NCI-H1436 treated with DMSO at 0.1 percent for 48 hours (cell line): ENCODE measurements around the gene BPIFB1.

Experiments used
- DNase-seq: peaks from one replicate; lab custom pipeline; 2025; lab: John Stamatoyannopoulos, UW

BPIFB1 gene

GRCh38 chr20:33298391-33298790 is 15.4 kb downstream of the BPIFB1 start:
- DNase-seq, result no peak

DNA sequence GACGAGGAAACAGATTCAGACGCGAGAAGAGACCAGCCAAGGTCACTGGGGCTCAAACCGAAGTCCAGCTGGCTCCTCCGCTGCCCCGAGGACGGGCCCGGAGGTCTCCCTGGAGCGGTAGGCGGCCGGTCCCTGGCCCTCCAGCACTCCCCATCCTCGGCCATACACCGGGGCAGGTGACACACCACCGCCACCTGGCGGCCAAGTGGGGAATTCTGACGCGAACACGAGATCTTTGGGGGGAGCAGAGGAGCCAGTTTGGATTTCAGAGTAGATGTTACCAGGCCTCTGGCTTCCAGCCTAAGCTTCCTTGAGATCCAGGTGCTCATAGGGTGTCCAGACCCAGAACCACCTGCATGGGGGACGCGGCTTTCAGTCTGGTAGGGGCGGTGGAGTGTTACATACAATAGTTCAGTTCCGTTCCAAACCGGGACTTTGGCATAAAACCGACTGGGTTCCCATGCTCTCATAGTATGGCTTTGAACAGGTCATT is 16.1 kb downstream of the BPIFB1 start:
- DNase-seq, result no peak

DNA sequence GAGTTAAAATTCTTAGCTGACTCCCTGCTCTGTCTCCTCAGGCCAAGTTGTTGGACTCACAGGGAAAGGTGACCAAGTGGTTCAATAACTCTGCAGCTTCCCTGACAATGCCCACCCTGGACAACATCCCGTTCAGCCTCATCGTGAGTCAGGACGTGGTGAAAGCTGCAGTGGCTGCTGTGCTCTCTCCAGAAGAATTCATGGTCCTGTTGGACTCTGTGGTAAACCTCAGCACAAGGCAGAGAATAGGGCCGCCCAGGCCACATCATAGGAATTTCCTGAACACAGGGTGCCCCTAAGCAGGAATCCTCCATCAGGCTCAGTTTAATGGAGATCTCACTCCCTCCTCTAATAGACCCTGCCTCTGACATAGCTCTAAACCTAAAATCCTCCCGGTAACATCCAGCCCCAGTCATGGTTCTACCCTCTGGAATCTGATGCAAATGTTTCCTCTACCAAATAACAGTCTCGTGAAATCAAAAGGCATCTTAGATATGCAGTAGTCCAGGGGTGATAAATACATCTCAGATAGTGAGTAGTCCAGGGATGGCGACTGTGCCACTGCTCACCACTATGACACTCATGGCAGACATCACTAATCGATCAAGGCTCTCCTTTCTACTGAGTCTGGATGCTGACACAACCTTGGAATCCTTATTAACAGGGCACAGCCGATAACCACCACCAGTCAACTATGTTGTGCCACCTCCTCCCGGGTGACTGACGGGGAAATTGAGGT is 18.3 kb downstream of the BPIFB1 start:
- no peak for DNase-seq

DNA sequence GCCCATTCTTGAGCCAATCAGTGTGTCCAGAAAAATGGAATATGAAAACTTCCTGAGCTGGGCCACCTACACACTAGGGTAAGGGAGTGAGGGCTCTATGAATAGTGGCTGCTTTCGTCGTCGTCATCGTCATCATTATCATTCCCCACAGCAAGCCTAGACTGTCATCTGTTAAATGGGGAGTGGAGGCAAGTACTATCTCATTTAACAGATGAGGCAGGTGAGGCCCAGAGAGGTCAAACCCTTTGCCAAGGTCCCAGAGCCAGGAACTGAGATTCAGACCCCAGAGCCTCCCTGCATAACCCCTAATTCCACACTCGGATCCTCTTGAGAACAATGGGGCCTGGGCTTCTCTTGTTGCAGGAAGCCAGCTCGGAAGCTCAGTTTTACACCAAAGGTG is 20.6 kb downstream of the BPIFB1 start:
- no peak for DNase-seq

GRCh38 chr20:33304046-33304445 is 21.0 kb downstream of the BPIFB1 start:
- no peak for DNase-seq

DNA sequence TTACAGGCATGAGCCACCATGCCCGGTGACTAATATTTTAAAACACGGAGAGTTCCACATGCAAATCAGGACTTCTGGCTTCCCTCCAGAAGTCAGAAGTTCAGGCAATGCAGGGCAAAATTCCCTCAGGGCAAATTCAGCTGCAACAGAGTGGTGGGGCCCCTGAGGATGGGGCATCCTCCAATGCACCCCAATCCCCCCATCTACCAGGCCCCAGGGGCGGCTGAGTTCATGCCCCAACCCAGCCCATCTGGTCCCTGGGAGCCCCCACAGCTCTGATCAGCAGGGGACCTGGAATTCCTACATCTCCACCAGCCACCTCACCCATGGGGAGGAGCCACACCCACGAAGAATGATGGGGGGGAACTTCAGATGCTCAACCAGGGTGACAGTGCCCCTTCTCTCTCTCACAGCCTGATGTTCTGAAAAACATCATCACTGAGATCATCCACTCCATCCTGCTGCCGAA is 22.6 kb downstream of the BPIFB1 start:
- no peak for DNase-seq

DNA sequence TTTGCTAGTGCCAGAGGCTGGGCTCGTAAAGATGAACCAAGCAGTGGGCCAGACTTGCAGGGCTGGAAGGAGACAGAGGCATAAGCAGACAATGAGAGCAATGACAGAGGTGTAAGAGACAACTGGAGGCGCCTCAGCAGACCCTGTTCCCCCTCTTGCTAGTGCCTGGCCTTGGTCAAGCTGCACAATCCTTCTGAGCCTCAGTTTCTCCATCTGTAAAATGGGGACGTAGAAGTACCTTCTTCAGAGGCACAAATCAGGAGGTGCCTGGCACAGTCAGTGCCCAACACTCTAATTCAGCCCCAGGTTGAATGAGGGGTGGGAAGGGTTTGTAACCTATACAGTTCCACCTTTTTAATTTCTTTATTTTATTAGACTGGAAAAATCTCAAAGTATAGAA is 23.2 kb downstream of the BPIFB1 start:
- no peak for DNase-seq

GRCh38 chr20:33306807-33307206 is 23.8 kb downstream of the BPIFB1 start:
- DNase-seq, result no peak

- DNase-seq, result no peak
These were observed 25.7 kb downstream of the BPIFB1 start for GRCh38 chr20:33308668-33309067.

DNA sequence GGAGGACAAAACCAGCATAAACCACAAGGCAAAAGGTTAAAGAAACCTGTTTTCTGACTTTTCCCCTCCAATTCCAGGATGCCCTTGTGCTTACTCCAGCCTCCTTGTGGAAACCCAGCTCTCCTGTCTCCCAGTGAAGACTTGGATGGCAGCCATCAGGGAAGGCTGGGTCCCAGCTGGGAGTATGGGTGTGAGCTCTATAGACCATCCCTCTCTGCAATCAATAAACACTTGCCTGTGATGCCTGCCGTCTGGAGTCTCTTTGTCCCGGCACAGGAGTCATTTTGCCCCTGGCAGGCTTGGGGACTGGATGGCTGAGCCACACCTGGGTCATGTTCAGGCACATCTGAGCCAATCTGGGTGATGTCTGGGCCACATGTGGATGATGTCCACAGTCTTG is 26.6 kb downstream of the BPIFB1 start:
- no peak for DNase-seq

DNA sequence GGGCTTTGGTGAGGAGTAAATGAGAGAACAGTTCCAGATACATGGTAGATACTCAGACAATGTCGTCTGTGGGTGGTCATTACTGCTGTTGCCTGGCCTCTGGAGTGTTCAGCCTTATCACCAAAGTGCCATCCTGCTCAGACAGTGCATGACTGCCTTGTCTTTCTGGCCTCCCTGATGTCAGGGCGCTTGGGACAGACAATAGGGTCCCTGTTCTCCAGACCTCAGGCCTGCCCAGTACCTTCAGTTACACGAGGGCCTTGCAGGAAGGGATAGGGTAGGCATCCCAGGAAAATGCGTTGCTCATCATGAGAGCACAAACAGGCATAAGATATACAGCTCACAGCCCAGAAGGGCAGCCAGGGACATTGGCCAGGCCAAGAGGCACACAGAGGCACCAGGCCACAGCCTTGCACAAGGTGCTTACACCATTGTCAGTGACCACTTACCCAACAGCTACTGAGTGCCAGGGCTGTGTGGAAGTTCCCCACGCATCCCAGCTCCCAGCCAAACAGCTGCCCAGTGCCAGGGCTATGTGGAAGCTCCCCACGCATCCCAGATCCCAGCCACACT is 27.4 kb downstream of the BPIFB1 start:
- no peak for DNase-seq

- no peak for DNase-seq
These were observed 28.0 kb downstream of the BPIFB1 start for GRCh38 chr20:33311011-33311410.

- no peak for DNase-seq
These were observed 29.0 kb downstream of the BPIFB1 start for GRCh38 chr20:33311996-33312395.

DNA sequence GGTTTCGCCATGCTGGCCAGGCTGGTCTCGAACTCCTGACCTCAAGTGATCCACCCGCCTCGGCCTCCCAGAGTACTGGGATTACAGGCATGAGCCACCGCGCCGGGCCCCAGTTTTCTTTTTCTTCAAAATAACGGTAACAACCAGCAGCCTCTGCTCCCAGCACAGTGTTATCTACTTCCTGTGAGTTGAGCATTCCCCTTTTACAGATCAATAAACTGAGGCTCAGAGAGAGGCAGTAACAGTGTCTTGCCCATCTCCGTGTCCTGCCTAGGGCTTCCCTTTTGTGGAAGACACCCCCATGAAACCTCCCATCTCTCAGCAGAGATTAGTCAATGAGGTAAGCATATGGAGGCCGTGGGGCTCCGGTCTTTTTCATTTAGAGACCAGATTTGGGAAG is 29.6 kb downstream of the BPIFB1 start:
- no peak for DNase-seq

- no peak for DNase-seq
These were observed 30.8 kb downstream of the BPIFB1 start for GRCh38 chr20:33313686-33314314.

- DNase-seq, result no peak
These were observed 33.3 kb downstream of the BPIFB1 start for GRCh38 chr20:33316343-33316742.

DNA sequence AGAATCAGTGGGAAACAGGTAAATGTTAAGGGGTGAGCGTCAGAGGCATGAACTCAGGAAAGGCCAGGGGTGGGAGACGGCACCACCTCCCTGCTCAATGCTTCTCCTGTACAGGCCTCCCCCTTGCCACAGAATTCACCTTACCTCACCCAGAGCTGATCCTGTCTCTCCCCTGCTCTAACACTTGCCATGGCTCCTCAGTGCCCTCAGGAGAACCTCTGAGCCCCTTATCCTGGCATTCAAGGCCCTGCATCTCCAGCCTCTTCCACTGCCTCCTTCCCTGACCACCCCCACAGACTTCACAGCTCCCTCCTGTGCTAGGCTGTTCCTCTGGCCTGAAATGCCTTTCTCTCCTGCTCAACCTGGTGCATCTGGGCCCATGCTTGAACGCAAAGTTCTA is 33.9 kb downstream of the BPIFB1 start:
- no peak for DNase-seq

DNA sequence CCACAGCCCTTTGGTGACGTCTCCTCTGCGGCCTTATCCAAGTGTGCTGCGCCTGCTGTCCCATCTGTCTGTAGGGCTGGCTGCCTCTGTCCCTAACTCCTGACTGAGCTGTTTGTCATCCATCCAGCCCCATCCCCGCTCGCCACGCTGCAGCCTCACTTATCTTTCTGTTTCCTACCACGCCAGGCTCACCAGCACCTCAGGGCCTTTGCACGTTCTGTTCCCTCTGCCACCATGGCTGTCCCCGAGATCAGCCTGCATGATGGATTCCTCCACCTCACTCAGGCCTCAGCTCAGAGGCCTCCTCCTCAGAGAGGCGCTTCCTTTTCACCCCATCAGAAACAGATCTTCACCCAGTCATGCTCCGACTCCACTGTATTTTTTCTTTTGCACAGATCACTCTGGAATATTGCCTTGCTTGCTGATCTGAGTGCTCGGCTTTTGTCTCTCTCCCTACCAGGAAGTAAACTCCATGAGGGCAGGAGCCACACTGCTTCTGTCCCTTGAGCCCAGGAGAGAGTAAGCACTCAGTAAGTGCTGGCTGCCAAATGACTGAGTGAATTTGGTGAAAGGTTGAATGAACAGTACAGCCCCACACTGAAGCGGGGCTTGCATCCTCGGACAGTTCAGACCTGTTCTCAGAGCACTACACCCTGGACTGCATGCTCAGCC is 34.5 kb downstream of the BPIFB1 start:
- DNase-seq, result no peak

DNA sequence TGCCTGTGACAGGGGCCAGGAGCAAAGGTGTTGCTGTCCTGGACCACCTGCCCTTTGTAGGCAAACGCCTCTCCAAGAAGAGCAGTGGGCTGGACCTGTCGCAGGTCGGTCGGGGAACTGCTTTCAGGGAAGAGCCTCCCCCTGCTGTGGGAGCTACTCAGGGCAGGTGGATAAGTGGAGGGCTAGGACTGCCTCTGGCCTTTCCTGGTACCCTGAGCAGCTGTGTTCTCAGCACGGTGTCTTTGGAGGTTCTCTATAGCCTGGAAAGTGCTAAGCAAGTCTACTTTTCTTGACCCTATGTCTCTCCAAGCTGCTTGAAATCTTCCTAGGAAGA is 35.0 kb downstream of the BPIFB1 start:
- DNase-seq, result no peak

DNA sequence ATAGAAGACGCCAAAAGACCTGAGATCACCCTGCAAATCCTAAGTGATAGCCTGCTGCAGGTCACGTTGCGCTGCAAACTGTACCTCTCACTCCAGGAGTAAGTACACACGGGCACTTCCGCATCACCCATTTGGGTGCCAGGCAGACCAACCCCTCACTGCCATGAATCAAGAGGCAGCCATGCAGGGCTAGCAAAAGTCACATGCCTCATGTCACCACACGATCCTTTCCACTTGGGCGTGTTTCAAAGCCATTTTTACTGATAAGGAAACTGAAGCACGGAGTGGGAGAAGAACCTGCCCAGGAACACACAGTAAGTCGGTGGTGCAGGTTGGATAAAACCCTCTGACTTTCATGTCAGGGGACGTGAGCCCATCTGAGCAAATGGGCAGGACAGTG is 37.0 kb downstream of the BPIFB1 start:
- DNase-seq, result no peak

DNA sequence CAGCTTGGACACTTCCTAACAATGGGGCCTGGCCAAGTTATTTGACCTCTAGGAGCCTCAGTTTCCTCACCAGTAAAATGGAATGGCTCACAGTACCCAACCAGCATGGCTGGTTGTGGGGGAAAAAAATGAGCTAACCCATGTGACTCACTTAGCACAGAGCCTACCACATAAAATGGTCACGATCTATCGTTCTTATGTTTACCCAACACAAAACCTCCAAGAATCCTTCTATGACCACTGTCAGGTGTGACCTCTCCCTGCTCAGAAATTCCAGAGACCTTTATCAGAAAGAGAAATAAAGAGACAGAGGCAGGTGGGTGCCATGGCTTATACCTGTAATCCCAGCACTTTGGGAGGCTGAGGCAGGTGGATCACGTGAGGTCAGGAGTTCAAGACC is 39.4 kb downstream of the BPIFB1 start:
- DNase-seq, result no peak

DNA sequence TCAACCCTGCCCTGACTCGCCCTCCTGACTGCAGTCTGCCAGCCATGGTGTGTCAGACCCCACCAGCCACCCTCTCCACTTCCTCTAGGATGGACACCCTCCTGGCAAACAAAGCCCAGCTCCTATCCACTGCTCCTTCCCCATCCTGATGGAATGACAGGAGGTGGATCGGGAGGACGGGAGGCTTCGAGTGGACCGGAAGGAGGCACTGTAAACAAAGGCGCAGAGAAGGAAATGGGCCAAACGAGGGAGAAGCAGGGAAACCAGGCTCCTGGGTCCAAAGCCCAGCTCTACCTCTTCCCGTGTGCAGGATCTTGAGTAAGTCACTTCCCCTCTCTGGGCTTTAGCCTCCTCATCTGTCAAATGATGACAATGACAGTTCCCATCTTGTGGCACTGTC is 40.2 kb downstream of the BPIFB1 start:
- DNase-seq, result no peak

- DNase-seq, result no peak
These were observed 42.3 kb downstream of the BPIFB1 start for GRCh38 chr20:33325350-33325749.
